Brain pericyte (primary cell): ENCODE results near the gene SLC6A11.

ENCODE experiments used
- DNase-seq: peaks from one replicate; pipeline ENCODE4 v3.0.0-alpha.2; 2012; ENCODE audit warnings: low read depth, low spot score

The SLC6A11 gene

GRCh38 chr3:10888518-10889090 lies 72.6 kb downstream of the SLC6A11 start:
- no peak for DNase-seq

GRCh38 chr3:10889206-10889960 lies 73.4 kb downstream of the SLC6A11 start:
- no peak for DNase-seq

GRCh38 chr3:10890665-10891064 lies 74.6 kb downstream of the SLC6A11 start:
- no peak for DNase-seq

GRCh38 chr3:10892622-10893021 lies 76.6 kb downstream of the SLC6A11 start:
- no peak for DNase-seq

GRCh38 chr3:10901296-10901945 lies 85.4 kb downstream of the SLC6A11 start:
- no peak for DNase-seq

GRCh38 chr3:10907262-10907661 lies 91.2 kb downstream of the SLC6A11 start:
- DNase-seq: no peak

- no peak for DNase-seq
Observed at GRCh38 chr3:10910367-10910766, 94.3 kb downstream of the SLC6A11 start.

- no peak for DNase-seq
Observed at GRCh38 chr3:10911350-10912002, 95.4 kb downstream of the SLC6A11 start.

GRCh38 chr3:10912786-10913185 lies 96.8 kb downstream of the SLC6A11 start:
- no peak for DNase-seq

GRCh38 chr3:10915376-10915775 lies 99.3 kb downstream of the SLC6A11 start:
- no peak for DNase-seq

- DNase-seq: no peak
Observed at GRCh38 chr3:10917176-10917575, 101.1 kb downstream of the SLC6A11 start.

- DNase-seq: no peak
Observed at GRCh38 chr3:10918011-10918410, 102.0 kb downstream of the SLC6A11 start.

GRCh38 chr3:10919636-10920035 lies 103.6 kb downstream of the SLC6A11 start:
- DNase-seq: no peak

GRCh38 chr3:10925436-10926255 lies 109.6 kb downstream of the SLC6A11 start:
- DNase-seq: no peak

GRCh38 chr3:10926256-10926810 lies 110.3 kb downstream of the SLC6A11 start:
- no peak for DNase-seq

- no peak for DNase-seq
Observed at GRCh38 chr3:10926811-10927521, 110.9 kb downstream of the SLC6A11 start.

GRCh38 chr3:10927551-10927950 lies 111.5 kb downstream of the SLC6A11 start:
- DNase-seq: no peak

- no peak for DNase-seq
Observed at GRCh38 chr3:10928407-10928960, 112.5 kb downstream of the SLC6A11 start.

GRCh38 chr3:10928961-10929471 lies 113.0 kb downstream of the SLC6A11 start:
- no peak for DNase-seq
